ENCODE results near the gene MZT1. TPM values are rescaled to one million over a fixed set of nuclear protein-coding genes. Genes with fewer than 3 reads are reported as not detected.

The MZT1 gene
- total and polyA plus RNA-seq, 2 donors (not counting 3 experiments of a cell fraction or from before 2014, with no cell fraction given), result 6.3 to 19.4 TPM

DNA sequence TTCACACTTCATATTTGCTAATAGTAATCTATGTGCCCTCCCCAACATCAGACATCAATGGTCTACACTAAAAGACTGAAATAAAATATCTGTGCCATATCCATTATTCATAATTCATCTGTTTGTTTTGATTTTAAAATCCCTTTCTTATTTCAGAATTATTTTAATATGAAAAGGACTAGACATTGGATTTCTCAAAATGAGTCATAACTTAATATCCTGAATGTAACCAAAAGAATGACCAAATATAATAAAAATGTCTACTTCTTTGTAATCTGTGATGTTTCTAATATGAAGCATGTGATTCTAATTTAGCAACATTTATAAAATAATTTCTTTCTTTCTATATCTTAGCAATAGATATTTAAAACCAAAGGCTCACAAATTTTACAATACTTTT, 64.9 kb downstream of the MZT1 start:
- no peak overlapping the region for H3K4me2 ChIP-seq (ENCODE audit: insufficient read depth, low read length)
- no peaks in the 10 kb centered on the region for H3K36me3 ChIP-seq (ENCODE audit: control insufficient read depth in 2 of 2, extremely low read depth in 1 of 2, insufficient read depth in 2 of 2, low read length in 2 of 2)
- H3K27me3 ChIP-seq (ENCODE audit: control insufficient read depth in 2 of 2, insufficient read depth in 2 of 2, low read length in 2 of 2), result peaks cover 5 to 28% of the 10 kb centered on the region in 2 experiments
- no peaks in the 10 kb centered on the region for H4K20me1 ChIP-seq (replicated peaks; ENCODE audit: control insufficient read depth, extremely low read depth, insufficient read depth, low read length)
- BruUV-seq (replicated peaks), result no TSS peak
- TF ChIP-seq POLR2AphosphoS5 (IDR thresholded peaks at IDR 0.05; ENCODE audit: insufficient read depth, low read depth, low read length) (no peak), FOS (IDR thresholded peaks at IDR 0.05; ENCODE audit: borderline replicate concordance, insufficient read depth, low read length) (peak; percentile 7), EZH2 (IDR thresholded peaks at IDR 0.05; ENCODE audit: borderline replicate concordance, low read depth, low read length, severe bottlenecking) (no peak), POLR2A (IDR thresholded peaks at IDR 0.05; ENCODE audit: low read depth, low read length) (no peak), JUN (IDR thresholded peaks at IDR 0.05; ENCODE audit: borderline replicate concordance, insufficient read depth, insufficient read length, low read depth) (no peak), MYC (IDR thresholded peaks at IDR 0.05; ENCODE audit: low read depth, low read length) (no peak)
- TF ChIP-seq, protein P1, sequence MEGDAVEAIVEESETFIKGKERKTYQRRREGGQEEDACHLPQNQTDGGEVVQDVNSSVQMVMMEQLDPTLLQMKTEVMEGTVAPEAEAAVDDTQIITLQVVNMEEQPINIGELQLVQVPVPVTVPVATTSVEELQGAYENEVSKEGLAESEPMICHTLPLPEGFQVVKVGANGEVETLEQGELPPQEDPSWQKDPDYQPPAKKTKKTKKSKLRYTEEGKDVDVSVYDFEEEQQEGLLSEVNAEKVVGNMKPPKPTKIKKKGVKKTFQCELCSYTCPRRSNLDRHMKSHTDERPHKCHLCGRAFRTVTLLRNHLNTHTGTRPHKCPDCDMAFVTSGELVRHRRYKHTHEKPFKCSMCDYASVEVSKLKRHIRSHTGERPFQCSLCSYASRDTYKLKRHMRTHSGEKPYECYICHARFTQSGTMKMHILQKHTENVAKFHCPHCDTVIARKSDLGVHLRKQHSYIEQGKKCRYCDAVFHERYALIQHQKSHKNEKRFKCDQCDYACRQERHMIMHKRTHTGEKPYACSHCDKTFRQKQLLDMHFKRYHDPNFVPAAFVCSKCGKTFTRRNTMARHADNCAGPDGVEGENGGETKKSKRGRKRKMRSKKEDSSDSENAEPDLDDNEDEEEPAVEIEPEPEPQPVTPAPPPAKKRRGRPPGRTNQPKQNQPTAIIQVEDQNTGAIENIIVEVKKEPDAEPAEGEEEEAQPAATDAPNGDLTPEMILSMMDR (IDR thresholded peaks at IDR 0.05; ENCODE audit: extremely low read depth in 1 of 2, insufficient read depth in 1 of 2, low read depth in 1 of 2, low read length in 2 of 2), result no peak
- TF ChIP-seq, protein P2, sequence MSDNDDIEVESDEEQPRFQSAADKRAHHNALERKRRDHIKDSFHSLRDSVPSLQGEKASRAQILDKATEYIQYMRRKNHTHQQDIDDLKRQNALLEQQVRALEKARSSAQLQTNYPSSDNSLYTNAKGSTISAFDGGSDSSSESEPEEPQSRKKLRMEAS (IDR thresholded peaks at IDR 0.05; ENCODE audit: insufficient read depth, insufficient read length), result no peak
- no peaks in the 10 kb centered on the region for H3K4me1 ChIP-seq (ENCODE audit: control insufficient read depth, extremely low read depth, insufficient read depth, low read length)
- H3K9me1 ChIP-seq (replicated peaks; ENCODE audit: control insufficient read depth, extremely low read depth, insufficient read depth, low read length), result no peaks in the 10 kb centered on the region
- dilution Hi-C loops (cut with MboI; ENCODE audit: extremely low pct_ligation_motif_present, low sequenced_read_pairs), result no loop called here
- intact Hi-C loops (cut with micrococcal nuclease), result no loop called here
- POLR2A ChIA-PET, result no interaction called here
- H3K9me3 ChIP-seq (replicated peaks; ENCODE audit: control insufficient read depth, insufficient read depth, low read length), result no peaks in the 10 kb centered on the region
- H2AFZ ChIP-seq (ENCODE audit: low read depth, low read length), result no peak overlapping the region
- H3K79me2 ChIP-seq (ENCODE audit: control insufficient read depth, insufficient read depth, low read length), result no peaks in the 10 kb centered on the region
- CTCF ChIA-PET, result interaction anchor here (1.1 to 2.7 kb wide), 4 partner anchors 10 to 33 kb away, joined by 3 to 10 read pairs (median 8); no protein-coding TSS in a partner anchor
- H3K9ac ChIP-seq (replicated peaks; ENCODE audit: extremely low read depth, insufficient read depth, low read length), result no peak overlapping the region
- H3K27ac ChIP-seq (ENCODE audit: insufficient read depth, low read depth, low read length), result no peak overlapping the region
- FAIRE-seq (no peak), DNase-seq (ENCODE audit: low read depth, low spot score) (no peak)
- no peak overlapping the region for H3K4me3 ChIP-seq (replicated peaks in 1 of 3; ENCODE audit: insufficient read depth in 1 of 3, low read depth in 1 of 3, low read length in 3 of 3)

Small RNA genes within 50 kb of the gene (small RNA-seq; reads per million reads assigned to genes)
- gene RNU6-80P (ENCODE audit: insufficient read depth, insufficient read length, low read depth, low replicate concordance), result 1.8 reads per million

Other genes starting within 250 kb of the MZT1 start
- 11.2 and 11.5 TPM in 2 replicates for gene BORA, start 294 bp upstream of the MZT1 start, total RNA-seq
- 2.4 and 3.2 TPM in 2 replicates for gene BORA, start 294 bp upstream of the MZT1 start, polyA plus RNA-seq
- 31.4 and 32.8 TPM in 2 replicates for gene DIS3, start 54.3 kb upstream of the MZT1 start, total RNA-seq
- gene DIS3, start 54.3 kb upstream of the MZT1 start, polyA plus RNA-seq, result 11.4 and 12.4 TPM in 2 replicates
- gene PIBF1, start 54.5 kb upstream of the MZT1 start, total RNA-seq, result 18.2 and 18.4 TPM in 2 replicates
- 0.72 and 1.4 TPM in 2 replicates for gene PIBF1, start 54.5 kb upstream of the MZT1 start, polyA plus RNA-seq

Data from endothelial cell of umbilical vein (primary cell).